OCI-LY7 (cell line): ENCODE measurements around the gene CUX1.

Experiments used
- EZH2phosphoT487 ChIP-seq: fragments of 200-600 bp; sonication (generic); IDR thresholded peaks from 2 replicates; pipeline ENCODE4 v1.6.1; 2018; ENCODE audit warnings: low read depth, borderline replicate concordance, mild to moderate bottlenecking, mixed run types, antibody characterized with exemption, low read length, moderate library complexity, mixed read lengths
- TF ChIP-seq, protein P1 (sequence below): fragments of 200-600 bp; sonication (generic); conservative IDR thresholded peaks from 2 replicates; pipeline ENCODE4 v1.5.1; 2014; ENCODE audit warnings: mild to moderate bottlenecking, antibody characterized with exemption, low read length, moderate library complexity, mixed read lengths

GRCh38 chr7:101803203-101804087 lies 14.0 kb upstream of the CUX1 start:
- TF ChIP-seq, protein P1, sequence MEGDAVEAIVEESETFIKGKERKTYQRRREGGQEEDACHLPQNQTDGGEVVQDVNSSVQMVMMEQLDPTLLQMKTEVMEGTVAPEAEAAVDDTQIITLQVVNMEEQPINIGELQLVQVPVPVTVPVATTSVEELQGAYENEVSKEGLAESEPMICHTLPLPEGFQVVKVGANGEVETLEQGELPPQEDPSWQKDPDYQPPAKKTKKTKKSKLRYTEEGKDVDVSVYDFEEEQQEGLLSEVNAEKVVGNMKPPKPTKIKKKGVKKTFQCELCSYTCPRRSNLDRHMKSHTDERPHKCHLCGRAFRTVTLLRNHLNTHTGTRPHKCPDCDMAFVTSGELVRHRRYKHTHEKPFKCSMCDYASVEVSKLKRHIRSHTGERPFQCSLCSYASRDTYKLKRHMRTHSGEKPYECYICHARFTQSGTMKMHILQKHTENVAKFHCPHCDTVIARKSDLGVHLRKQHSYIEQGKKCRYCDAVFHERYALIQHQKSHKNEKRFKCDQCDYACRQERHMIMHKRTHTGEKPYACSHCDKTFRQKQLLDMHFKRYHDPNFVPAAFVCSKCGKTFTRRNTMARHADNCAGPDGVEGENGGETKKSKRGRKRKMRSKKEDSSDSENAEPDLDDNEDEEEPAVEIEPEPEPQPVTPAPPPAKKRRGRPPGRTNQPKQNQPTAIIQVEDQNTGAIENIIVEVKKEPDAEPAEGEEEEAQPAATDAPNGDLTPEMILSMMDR, result no peak
- TF ChIP-seq EZH2phosphoT487, result no peak
